Cardiac fibroblast (primary cell): Measurements from ENCODE around the gene ZP1.

Experiments
- DNase-seq, 2 donors: peaks; one replicate each; pipeline versions ENCODE4 v3.0.0 to v3.0.0-alpha.2; 2010; ENCODE audit warnings: low read depth in 2 of 2
- H3K4me3 ChIP-seq, 2 donors: replicated peaks in 1 of 2; 1 replicate in 1 of 2; 2 replicates in 1 of 2; pipeline ENCODE4 v1.5.1; 2011; ENCODE audit warnings: low read depth in 2 of 2, low read length in 2 of 2, mild to moderate bottlenecking in 2 of 2, moderate library complexity in 1 of 2
- TF ChIP-seq, protein P1 (sequence below): IDR thresholded peaks from one replicate; pipeline ENCODE4 v1.5.1; 2011; ENCODE audit warnings: low read depth, mild to moderate bottlenecking, low read length, inconsistent platforms

Gene ZP1

GRCh38 chr11:60844870-60845221 is 22.5 kb upstream of the ZP1 start:
- TF ChIP-seq, protein P1, sequence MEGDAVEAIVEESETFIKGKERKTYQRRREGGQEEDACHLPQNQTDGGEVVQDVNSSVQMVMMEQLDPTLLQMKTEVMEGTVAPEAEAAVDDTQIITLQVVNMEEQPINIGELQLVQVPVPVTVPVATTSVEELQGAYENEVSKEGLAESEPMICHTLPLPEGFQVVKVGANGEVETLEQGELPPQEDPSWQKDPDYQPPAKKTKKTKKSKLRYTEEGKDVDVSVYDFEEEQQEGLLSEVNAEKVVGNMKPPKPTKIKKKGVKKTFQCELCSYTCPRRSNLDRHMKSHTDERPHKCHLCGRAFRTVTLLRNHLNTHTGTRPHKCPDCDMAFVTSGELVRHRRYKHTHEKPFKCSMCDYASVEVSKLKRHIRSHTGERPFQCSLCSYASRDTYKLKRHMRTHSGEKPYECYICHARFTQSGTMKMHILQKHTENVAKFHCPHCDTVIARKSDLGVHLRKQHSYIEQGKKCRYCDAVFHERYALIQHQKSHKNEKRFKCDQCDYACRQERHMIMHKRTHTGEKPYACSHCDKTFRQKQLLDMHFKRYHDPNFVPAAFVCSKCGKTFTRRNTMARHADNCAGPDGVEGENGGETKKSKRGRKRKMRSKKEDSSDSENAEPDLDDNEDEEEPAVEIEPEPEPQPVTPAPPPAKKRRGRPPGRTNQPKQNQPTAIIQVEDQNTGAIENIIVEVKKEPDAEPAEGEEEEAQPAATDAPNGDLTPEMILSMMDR, result no peak
- no peak for DNase-seq
- peak overlapping the region in 1 of 2 donors; percentile 87 for H3K4me3 ChIP-seq

- TF ChIP-seq, protein P1, result no peak
- no peak for DNase-seq
- peak overlapping the region in 1 of 2 donors; percentile 87 for H3K4me3 ChIP-seq
Measured at GRCh38 chr11:60845338-60845737, 22.0 kb upstream of the ZP1 start.

DNA sequence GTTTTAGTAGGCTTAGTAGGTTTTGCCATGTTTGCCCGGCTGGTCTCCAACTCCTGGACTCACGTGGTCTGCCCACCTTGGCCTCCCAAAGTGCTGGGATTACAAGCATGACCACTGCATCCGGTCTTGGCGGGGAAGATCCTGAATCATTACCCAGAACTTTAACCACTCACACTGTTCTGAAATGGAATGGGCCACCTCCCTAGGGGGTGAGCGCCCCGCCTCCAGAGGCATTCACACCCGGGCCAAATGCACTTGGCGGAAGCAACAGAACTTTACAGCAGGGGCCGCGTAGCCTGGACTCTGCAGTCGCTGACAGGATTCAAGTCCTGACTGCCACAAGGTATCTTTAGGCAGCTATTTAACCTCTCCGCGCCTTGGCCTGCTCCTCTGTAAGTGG is 20.1 kb upstream of the ZP1 start:
- no peak overlapping the region for H3K4me3 ChIP-seq
- peak in 1 of 2 donors; percentile 31 for DNase-seq
- TF ChIP-seq, protein P1, result no peak

DNA sequence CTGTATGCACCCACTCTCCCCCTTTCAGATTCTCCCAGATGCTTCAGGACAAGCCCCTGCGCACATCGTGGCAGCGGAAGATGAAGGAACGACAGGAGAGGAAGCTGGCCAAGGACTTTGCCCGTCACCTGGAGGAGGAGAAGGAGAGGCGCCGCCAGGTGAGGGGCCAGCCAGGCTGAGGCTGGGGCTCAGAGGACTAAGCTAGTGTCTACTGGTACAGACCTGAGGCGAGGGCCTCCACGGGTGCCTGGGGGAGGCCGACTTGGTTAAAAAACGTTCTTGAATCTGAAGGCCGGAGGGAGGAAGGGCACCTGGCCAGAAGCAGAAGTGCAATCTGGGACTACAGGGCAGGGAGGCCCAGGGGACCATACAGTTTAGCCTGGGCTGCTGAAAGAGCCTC is 19.4 kb upstream of the ZP1 start:
- H3K4me3 ChIP-seq, result no peak overlapping the region
- TF ChIP-seq, protein P1, result no peak
- no peak for DNase-seq

GRCh38 chr11:60848714-60849151 is 18.6 kb upstream of the ZP1 start:
- no peak overlapping the region for H3K4me3 ChIP-seq
- DNase-seq, result no peak
- TF ChIP-seq, protein P1, result no peak

GRCh38 chr11:60849641-60850520 is 17.5 kb upstream of the ZP1 start:
- DNase-seq, result no peak
- H3K4me3 ChIP-seq, result no peak overlapping the region
- TF ChIP-seq, protein P1, result no peak
